Vagina (tissue), 2 donors: ENCODE measurements around the gene MYLK. TPM values are rescaled to one million over a fixed set of nuclear protein-coding genes. Genes with fewer than 3 reads are reported as not detected.

Experiments used
- DNase-seq, 2 donors: peaks; one replicate each; pipeline ENCODE4 v3.0.0-alpha.2; 2017; ENCODE audit errors: extremely low spot score in 2 of 2
- H3K27ac ChIP-seq: fragments of 200-600 bp; sonication (generic); one replicate; pipeline ENCODE4 v1.5.1; 2019
- H3K27me3 ChIP-seq: fragments of 200-600 bp; sonication (generic); one replicate; pipeline ENCODE4 v1.5.1; 2019
- H3K36me3 ChIP-seq, 2 donors: fragments of 200-600 bp; sonication (generic); one replicate each; pipeline ENCODE4 v1.5.1; 2017 to 2019
- H3K4me1 ChIP-seq: fragments of 200-600 bp; sonication (generic); one replicate; pipeline ENCODE4 v1.5.1; 2019
- H3K4me3 ChIP-seq, 2 donors: fragments of 200-600 bp; sonication (generic); 1 replicate in 1 of 2; 2 replicates in 1 of 2; pipeline ENCODE4 v1.5.1; 2016 to 2019
- H3K9me3 ChIP-seq: fragments of 200-600 bp; sonication (generic); one replicate; pipeline ENCODE4 v1.5.1; 2019
- POLR2A ChIP-seq, 2 donors: fragments of 450-650 bp; IDR thresholded peaks; one replicate each; pipeline ENCODE4 v1.6.1; 2017; ENCODE audit warnings: antibody characterized with exemption in 2 of 2, mild to moderate bottlenecking in 2 of 2, moderate library complexity in 2 of 2
- POLR2AphosphoS5 ChIP-seq, 2 donors: sonication (generic); formaldehyde crosslinking; IDR thresholded peaks; one replicate each; pipeline ENCODE4 v1.9.0; 2017; ENCODE audit warnings: antibody characterized with exemption in 2 of 2, mild to moderate bottlenecking in 2 of 2, low read depth in 1 of 2; ENCODE audit not compliant: insufficient read depth in 1 of 2
- intact Hi-C: fragments of 100-400 bp; cut with DNase I; formaldehyde crosslinking; loops from one replicate; pipeline ENCODE4 v1.15.1; 2023
- total RNA-seq: library from RNA; depleted of rRNA; stranded (reverse); fragments of >200 nt; gene quantifications from one replicate; pipeline ENCODE4 v1.2.3, GENCODE V29; 2016
- TF ChIP-seq, protein P1 (sequence below), 3 experiments: fragments of 450-650 bp in 2 of 3; fragments of 200-600 bp in 1 of 3; sonication (generic) in 1 of 3; IDR thresholded peaks; one replicate each; pipeline ENCODE4 v1.5.1; 2017 to 2019; ENCODE audit warnings: antibody characterized with exemption in 3 of 3, mild to moderate bottlenecking in 2 of 3, moderate library complexity in 2 of 3

Gene MYLK
- total RNA-seq, 1 donor from 2014 or later: 352 TPM

DNA sequence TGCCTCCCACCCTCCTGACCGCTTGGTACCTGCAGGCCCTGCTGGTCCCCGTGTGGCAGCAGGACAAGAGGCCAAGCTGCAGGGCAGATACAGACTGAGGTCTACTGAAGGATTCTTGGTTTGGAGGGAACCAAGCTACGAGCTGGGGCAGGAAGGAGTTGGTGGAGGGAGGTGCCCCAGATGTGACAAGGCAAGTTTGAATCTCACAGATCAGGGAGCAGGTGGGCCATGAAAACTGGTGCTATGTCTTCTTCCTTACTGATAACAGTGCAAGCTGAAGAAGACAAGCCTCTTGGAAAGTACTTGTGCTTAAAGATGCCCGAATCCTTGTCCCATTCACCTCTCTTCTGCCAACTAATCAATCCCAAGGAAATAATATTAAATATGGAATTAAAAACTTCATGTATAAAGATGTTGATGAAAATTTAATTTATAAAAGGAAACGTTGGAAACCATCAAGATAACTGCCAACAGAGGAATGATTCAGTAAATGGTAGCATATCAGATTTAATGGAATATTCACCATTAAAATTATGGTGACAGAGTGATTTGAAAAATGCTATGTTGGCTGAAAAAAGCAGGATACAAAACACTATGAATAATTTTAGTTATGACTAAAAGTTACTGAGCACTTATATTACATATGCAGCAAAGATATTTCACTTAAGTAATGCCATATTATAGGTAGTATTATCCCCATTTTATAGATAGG, 107.9 kb downstream of the MYLK start:
- Histone ChIP-seq H3K4me1 (peaks cover 8% of the 10 kb centered on the region), H3K9me3 (no peaks in the 10 kb centered on the region), H3K36me3 (no peaks in the 10 kb centered on the region), H3K27me3 (no peaks in the 10 kb centered on the region), H3K4me3 (no peak overlapping the region), H3K27ac (no peak overlapping the region)
- no peak for TF ChIP-seq POLR2AphosphoS5 (IDR thresholded peaks at IDR 0.05; ENCODE audit: insufficient read depth in 1 of 2, low read depth in 1 of 2)
- TF ChIP-seq, protein P1, sequence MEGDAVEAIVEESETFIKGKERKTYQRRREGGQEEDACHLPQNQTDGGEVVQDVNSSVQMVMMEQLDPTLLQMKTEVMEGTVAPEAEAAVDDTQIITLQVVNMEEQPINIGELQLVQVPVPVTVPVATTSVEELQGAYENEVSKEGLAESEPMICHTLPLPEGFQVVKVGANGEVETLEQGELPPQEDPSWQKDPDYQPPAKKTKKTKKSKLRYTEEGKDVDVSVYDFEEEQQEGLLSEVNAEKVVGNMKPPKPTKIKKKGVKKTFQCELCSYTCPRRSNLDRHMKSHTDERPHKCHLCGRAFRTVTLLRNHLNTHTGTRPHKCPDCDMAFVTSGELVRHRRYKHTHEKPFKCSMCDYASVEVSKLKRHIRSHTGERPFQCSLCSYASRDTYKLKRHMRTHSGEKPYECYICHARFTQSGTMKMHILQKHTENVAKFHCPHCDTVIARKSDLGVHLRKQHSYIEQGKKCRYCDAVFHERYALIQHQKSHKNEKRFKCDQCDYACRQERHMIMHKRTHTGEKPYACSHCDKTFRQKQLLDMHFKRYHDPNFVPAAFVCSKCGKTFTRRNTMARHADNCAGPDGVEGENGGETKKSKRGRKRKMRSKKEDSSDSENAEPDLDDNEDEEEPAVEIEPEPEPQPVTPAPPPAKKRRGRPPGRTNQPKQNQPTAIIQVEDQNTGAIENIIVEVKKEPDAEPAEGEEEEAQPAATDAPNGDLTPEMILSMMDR (IDR thresholded peaks at IDR 0.05): no peak
- no peak for TF ChIP-seq POLR2A (IDR thresholded peaks at IDR 0.05)
- no peak for DNase-seq
- intact Hi-C loops: no loop called here

DNA sequence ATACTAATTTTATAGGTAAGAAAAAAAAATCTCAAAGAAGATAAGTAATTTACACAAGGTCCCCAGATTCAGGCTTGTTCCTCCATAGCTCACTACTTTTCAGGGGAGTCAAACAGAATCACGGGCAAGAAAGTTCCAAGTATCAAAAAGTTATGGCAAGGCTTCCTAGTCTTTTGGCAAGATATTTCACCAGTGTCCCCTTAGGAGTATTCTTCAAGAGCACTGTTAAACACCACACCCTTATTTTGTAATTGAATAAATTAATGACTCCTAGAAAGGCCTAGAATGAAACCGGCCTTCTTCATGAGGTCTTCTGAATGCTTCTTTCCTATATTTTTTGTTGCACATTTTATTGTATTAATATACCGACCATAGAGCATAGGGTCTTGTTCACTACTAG, 109.7 kb downstream of the MYLK start:
- Histone ChIP-seq H3K4me1 (peaks cover 8% of the 10 kb centered on the region), H3K27ac (no peak overlapping the region), H3K4me3 (no peak overlapping the region), H3K27me3 (no peaks in the 10 kb centered on the region), H3K9me3 (no peaks in the 10 kb centered on the region), H3K36me3 (no peaks in the 10 kb centered on the region)
- no peak for DNase-seq
- intact Hi-C loops: no loop called here
- TF ChIP-seq POLR2AphosphoS5 (IDR thresholded peaks at IDR 0.05; ENCODE audit: insufficient read depth in 1 of 2, low read depth in 1 of 2): no peak
- TF ChIP-seq, protein P1 (IDR thresholded peaks at IDR 0.05): no peak
- TF ChIP-seq POLR2A (IDR thresholded peaks at IDR 0.05): no peak

DNA sequence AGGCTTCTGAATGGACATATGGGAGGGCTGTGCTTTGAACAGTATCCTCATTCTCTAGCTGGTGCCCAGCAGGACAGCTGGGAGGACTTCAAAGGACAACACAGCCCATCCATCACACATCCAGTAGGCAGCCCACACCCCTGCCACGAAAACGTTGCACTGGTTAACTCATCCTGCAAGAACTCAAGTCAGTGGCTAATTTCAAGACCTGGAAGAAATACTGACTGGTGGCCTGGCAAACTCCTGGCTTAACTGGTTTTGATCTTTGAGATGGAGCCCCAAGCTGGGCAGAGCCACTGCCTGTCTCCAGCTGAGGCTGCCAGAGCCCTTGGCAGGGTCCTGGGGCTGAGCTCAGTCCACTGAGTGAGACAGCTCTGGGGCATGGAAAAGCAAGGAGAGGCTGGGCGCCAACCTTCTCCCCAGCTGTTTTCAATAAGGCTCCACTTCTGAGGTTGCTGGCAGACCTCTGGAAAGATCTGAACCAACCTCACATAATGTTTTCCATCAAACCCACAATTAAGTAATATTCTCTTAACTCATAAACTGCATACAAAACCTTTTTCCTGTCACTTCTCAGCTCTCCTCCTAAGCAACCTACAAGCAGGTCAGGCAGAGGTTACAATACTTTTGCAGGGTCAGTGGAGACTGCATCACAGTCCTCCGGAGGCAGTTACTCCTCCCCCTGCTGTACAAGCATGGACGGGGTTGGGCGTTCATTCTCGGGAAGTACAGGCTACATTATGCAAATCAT, 110.3 kb downstream of the MYLK start:
- intact Hi-C loops: no loop called here
- H3K27me3 ChIP-seq: no peaks in the 10 kb centered on the region
- peaks cover 8% of the 10 kb centered on the region for H3K4me1 ChIP-seq
- peak overlapping the region; percentile 19 for H3K27ac ChIP-seq
- H3K36me3 ChIP-seq: no peaks in the 10 kb centered on the region
- TF ChIP-seq POLR2AphosphoS5 (IDR thresholded peaks at IDR 0.05; ENCODE audit: insufficient read depth in 1 of 2, low read depth in 1 of 2): peak in 1 of 2 donors; percentile 64
- TF ChIP-seq, protein P1 (IDR thresholded peaks at IDR 0.05): no peak
- no peaks in the 10 kb centered on the region for H3K9me3 ChIP-seq
- no peak overlapping the region for H3K4me3 ChIP-seq
- DNase-seq: peak in 1 of 2 donors; percentile 87

DNA sequence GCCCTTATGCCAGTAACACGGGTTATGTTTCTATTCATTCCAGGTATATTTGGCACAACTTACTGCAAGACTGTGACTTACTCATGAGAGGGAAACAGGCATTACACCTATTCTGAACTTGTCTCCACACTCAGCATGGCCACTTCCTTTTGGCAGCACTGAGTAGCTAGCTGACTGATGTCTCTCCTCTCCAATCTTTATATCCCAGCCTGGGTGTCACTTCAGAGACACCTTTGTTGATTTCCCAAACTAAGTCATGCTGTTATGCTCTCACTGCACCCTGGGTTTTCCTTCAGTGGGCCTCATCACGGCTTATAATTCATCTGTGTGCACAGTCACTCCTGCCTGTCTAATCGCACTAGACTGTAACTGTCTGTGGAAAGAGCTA, 114.8 kb downstream of the MYLK start:
- H3K4me3 ChIP-seq: no peak overlapping the region
- intact Hi-C loops: no loop called here
- H3K9me3 ChIP-seq: no peaks in the 10 kb centered on the region
- H3K27me3 ChIP-seq: no peaks in the 10 kb centered on the region
- DNase-seq: peak in 1 of 2 donors; percentile 52
- TF ChIP-seq POLR2A (IDR thresholded peaks at IDR 0.05) (no peak), POLR2AphosphoS5 (IDR thresholded peaks at IDR 0.05; ENCODE audit: insufficient read depth in 1 of 2, low read depth in 1 of 2) (peak in 1 of 2 donors; percentile 11)
- TF ChIP-seq, protein P1 (IDR thresholded peaks at IDR 0.05): no peak
- no peak overlapping the region for H3K27ac ChIP-seq
- peaks cover 16% of the 10 kb centered on the region for H3K4me1 ChIP-seq
- no peaks in the 10 kb centered on the region for H3K36me3 ChIP-seq
